H1 (cell line): ENCODE measurements around the gene SLC37A1. TPM values are rescaled to one million over a fixed set of nuclear protein-coding genes. Genes with fewer than 3 reads are reported as not detected.

Experiments
- CTCF ChIA-PET: fragments of 300-600 bp; sonication (Branson Sonifier 250); formaldehyde crosslinking; loops from one replicate; lab custom pipeline; 2021; ENCODE audit not compliant: partially characterized antibody; lab: Charles Lee
- POLR2A ChIA-PET: fragments of 300-600 bp; sonication (Branson Sonifier 250); formaldehyde crosslinking; loops from one replicate; lab custom pipeline; 2021; ENCODE audit warnings: inconsistent platforms; ENCODE audit not compliant: partially characterized antibody; lab: Charles Lee
- DNase-seq, 2 experiments: peaks; one replicate each; pipeline versions ENCODE4 v3.0.0 to v3.0.0-alpha.2; 2010 to 2022; ENCODE audit warnings: low spot score in 2 of 2, low read depth in 1 of 2, mixed read lengths in 1 of 2
- FAIRE-seq: peaks from 2 replicates; lab custom pipeline; 2011; peaks lifted over from hg19 to GRCh38; lab: Jason Lieb, UNC
- H2AFZ ChIP-seq: 2 replicates; pipeline ENCODE4 v1.8.1; 2012; ENCODE audit warnings: low read length, inconsistent platforms
- H2AK5ac ChIP-seq: 2 replicates; pipeline ENCODE4 v1.6.1; 2013; ENCODE audit warnings: low read depth, low read length
- H2BK120ac ChIP-seq: replicated peaks from 2 replicates; pipeline ENCODE3; 2013; ENCODE audit warnings: low read depth, low read length, inconsistent platforms
- H2BK12ac ChIP-seq: 2 replicates; pipeline ENCODE4 v1.6.1; 2013; ENCODE audit warnings: low read depth, low read length
- H2BK15ac ChIP-seq: 2 replicates; pipeline ENCODE4 v1.6.1; 2013; ENCODE audit warnings: low read length
- H2BK20ac ChIP-seq: 2 replicates; pipeline ENCODE4 v1.6.1; 2013; ENCODE audit warnings: low read length
- H2BK5ac ChIP-seq: 2 replicates; pipeline ENCODE4 v1.6.1; 2013; ENCODE audit warnings: low read depth, low read length
- H3K14ac ChIP-seq: 2 replicates; pipeline ENCODE4 v1.6.1; 2013; ENCODE audit warnings: inconsistent platforms; ENCODE audit not compliant: insufficient read length
- H3K18ac ChIP-seq: 2 replicates; pipeline ENCODE4 v1.6.1; 2013; ENCODE audit warnings: low read length; ENCODE audit errors: extremely low read depth
- H3K23ac ChIP-seq: 2 replicates; pipeline ENCODE4 v1.6.1; 2013; ENCODE audit warnings: inconsistent platforms; ENCODE audit not compliant: insufficient read length
- H3K23me2 ChIP-seq: 2 replicates; pipeline ENCODE4 v1.6.1; 2013; ENCODE audit warnings: low read depth, low read length
- H3K27ac ChIP-seq: 2 replicates; pipeline ENCODE4 v1.6.1; 2011; ENCODE audit warnings: low read depth, low read length, inconsistent platforms
- H3K27me3 ChIP-seq, 4 experiments: replicated peaks in 1 of 4; 1 replicate in 1 of 4; 2 replicates in 3 of 4; pipeline versions ENCODE4 v1.6.1 to v1.8.1; 2011 to 2013; ENCODE audit warnings: low read length in 3 of 4, mild to moderate bottlenecking in 3 of 4, inconsistent platforms in 2 of 4, mixed read lengths in 2 of 4, moderate library complexity in 1 of 4; ENCODE audit not compliant: control insufficient read depth in 3 of 4, insufficient read depth in 3 of 4; ENCODE audit errors: extremely low read depth in 1 of 4
- H3K36me3 ChIP-seq, 4 experiments: 2 replicates each; pipeline versions ENCODE4 v1.6.1 to v1.8.1; 2011 to 2013; ENCODE audit warnings: mild to moderate bottlenecking in 4 of 4, low read length in 3 of 4, moderate library complexity in 2 of 4, control low read depth in 1 of 4, inconsistent platforms in 1 of 4; ENCODE audit not compliant: insufficient read depth in 4 of 4, control insufficient read depth in 2 of 4
- H3K4ac ChIP-seq: replicated peaks from 2 replicates; pipeline ENCODE3; 2013; ENCODE audit warnings: low read length, low read depth, mixed read lengths, inconsistent platforms; ENCODE audit not compliant: insufficient read length
- H3K4me1 ChIP-seq, 4 experiments: replicated peaks in 1 of 4; 1 replicate in 1 of 4; 2 replicates in 3 of 4; pipeline versions ENCODE4 v1.6.1 to v1.8.1; 2011 to 2013; ENCODE audit warnings: low read length in 3 of 4, inconsistent platforms in 2 of 4, mixed read lengths in 1 of 4; ENCODE audit not compliant: insufficient read depth in 4 of 4, control insufficient read depth in 3 of 4
- H3K4me2 ChIP-seq, 2 experiments: 2 replicates each; pipeline versions ENCODE4 v1.6.1 to v1.8.1; 2011 to 2013; ENCODE audit warnings: low read depth in 2 of 2, low read length in 2 of 2, control low read depth in 1 of 2, inconsistent platforms in 1 of 2, mild to moderate bottlenecking in 1 of 2; ENCODE audit not compliant: insufficient read depth in 1 of 2
- H3K4me3 ChIP-seq, 4 experiments: fragments of 200-600, 300-600 bp in 1 of 4; sonication (generic), shearing (Covaris generic), sonication (Bioruptor Twin) in 1 of 4; 2 replicates each; pipeline versions ENCODE4 v1.5.1 to v1.8.1; 2011 to 2016; ENCODE audit warnings: low read length in 4 of 4, low read depth in 3 of 4, control low read depth in 2 of 4, inconsistent platforms in 2 of 4, mild to moderate bottlenecking in 2 of 4, mixed read lengths in 1 of 4, moderate library complexity in 1 of 4; ENCODE audit not compliant: insufficient read depth in 2 of 4; ENCODE audit errors: extremely low read depth in 1 of 4
- H3K56ac ChIP-seq: replicated peaks from 2 replicates; pipeline ENCODE3; 2013; ENCODE audit warnings: low read depth, mild to moderate bottlenecking, mixed read lengths, low read length, inconsistent platforms; ENCODE audit not compliant: insufficient read length
- H3K79me1 ChIP-seq: 2 replicates; pipeline ENCODE4 v1.6.1; 2013; ENCODE audit warnings: low read depth, low read length, control low read depth
- H3K79me2 ChIP-seq, 2 experiments: 2 replicates each; pipeline versions ENCODE4 v1.6.1 to v1.8.1; 2012 to 2013; ENCODE audit warnings: low read length in 2 of 2, mild to moderate bottlenecking in 2 of 2, inconsistent platforms in 1 of 2; ENCODE audit not compliant: insufficient read depth in 2 of 2, control insufficient read depth in 1 of 2
- H3K9ac ChIP-seq, 4 experiments: replicated peaks in 1 of 4; 1 replicate in 1 of 4; 2 replicates in 3 of 4; pipeline versions ENCODE4 v1.6.1 to v1.8.1; 2011 to 2013; ENCODE audit warnings: low read depth in 3 of 4, low read length in 3 of 4, control low read depth in 2 of 4, mild to moderate bottlenecking in 2 of 4, moderate library complexity in 2 of 4, inconsistent platforms in 1 of 4; ENCODE audit errors: extremely low read depth in 1 of 4
- H3K9me3 ChIP-seq, 2 experiments: 2 replicates each; pipeline versions ENCODE4 v1.6.1 to v1.8.1; 2012 to 2013; ENCODE audit warnings: mild to moderate bottlenecking in 2 of 2, moderate library complexity in 2 of 2, control low read depth in 1 of 2, inconsistent platforms in 1 of 2, low read depth in 1 of 2, low read length in 1 of 2, mixed read lengths in 1 of 2; ENCODE audit not compliant: insufficient read depth in 2 of 2
- H4K20me1 ChIP-seq, 2 experiments: replicated peaks in 1 of 2; 2 replicates each; pipeline versions ENCODE3 to v1.8.1; 2011 to 2013; ENCODE audit warnings: inconsistent platforms in 2 of 2, low read length in 2 of 2, mild to moderate bottlenecking in 1 of 2; ENCODE audit not compliant: insufficient read depth in 2 of 2, control insufficient read depth in 1 of 2
- H4K5ac ChIP-seq: 2 replicates; pipeline ENCODE4 v1.6.1; 2013; ENCODE audit warnings: low read length, low read depth, mixed read lengths, inconsistent platforms; ENCODE audit not compliant: insufficient read length
- H4K8ac ChIP-seq: 2 replicates; pipeline ENCODE4 v1.8.0; 2013; ENCODE audit warnings: mild to moderate bottlenecking, moderate library complexity, low read length, inconsistent platforms; ENCODE audit not compliant: insufficient read depth; ENCODE audit errors: extremely low read depth
- H4K91ac ChIP-seq: replicated peaks from 2 replicates; pipeline ENCODE3; 2013; ENCODE audit warnings: low read length, mixed read lengths, inconsistent platforms; ENCODE audit not compliant: insufficient read length
- BACH1 ChIP-seq: IDR thresholded peaks from 2 replicates; pipeline ENCODE4 v1.6.1; 2012; ENCODE audit warnings: low read length, improper control_type of control experiment
- CEBPB ChIP-seq: IDR thresholded peaks from 2 replicates; pipeline ENCODE4 v1.6.1; 2012; ENCODE audit warnings: low read depth, low read length
- GABPA ChIP-seq: IDR thresholded peaks from 2 replicates; pipeline ENCODE4 v1.6.1; 2011; ENCODE audit warnings: mild to moderate bottlenecking, low read length, moderate library complexity, borderline replicate concordance; ENCODE audit not compliant: insufficient read depth
- HDAC2 ChIP-seq, 2 experiments: fragments of 300-600 bp in 1 of 2; sonication (generic) in 1 of 2; IDR thresholded peaks; 2 replicates each; pipeline ENCODE4 v1.6.1; 2011 to 2012; ENCODE audit warnings: low read depth in 2 of 2, low read length in 2 of 2, mild to moderate bottlenecking in 2 of 2, moderate library complexity in 2 of 2, borderline replicate concordance in 1 of 2, inconsistent platforms in 1 of 2
- JUN ChIP-seq: IDR thresholded peaks from 2 replicates; pipeline ENCODE4 v1.6.1; 2011; ENCODE audit warnings: low read depth, mild to moderate bottlenecking, improper control_type of control experiment, low read length
- SIRT6 ChIP-seq: IDR thresholded peaks from one replicate; pipeline ENCODE4 v1.7.1; 2012; ENCODE audit warnings: low read length, inconsistent platforms
- YY1 ChIP-seq: IDR thresholded peaks from 2 replicates; pipeline ENCODE4 v1.6.1; 2011; ENCODE audit warnings: low read depth, mild to moderate bottlenecking, low read length
- ZNF274 ChIP-seq: IDR thresholded peaks from 2 replicates; pipeline ENCODE4 v1.7.0; 2012; ENCODE audit warnings: low read length, borderline replicate concordance; ENCODE audit errors: extremely low read depth
- WGBS, 2 experiments: shearing (Covaris generic) in 1 of 2; methylation state at CpG; one replicate each; pipeline versions ENCODE4 v1.1.6 to v1.1.7; 2013 to 2015; ENCODE audit warnings: low lambda C conversion rate in 2 of 2, mixed read lengths in 2 of 2, inconsistent platforms in 1 of 2, low coverage in 1 of 2, missing lambda C conversion rate in 1 of 2; ENCODE audit not compliant: insufficient replicate concordance in 2 of 2, insufficient coverage in 1 of 2, insufficient read length in 1 of 2; ENCODE audit errors: extremely low coverage in 1 of 2, missing lambda C conversion rate in 1 of 2; 5-methylcytosine and 5-hydroxymethylcytosine counted together
- polyA plus RNA-seq, 7 experiments: library from polyadenylated mRNA; depleted of rRNA in 3 of 7; stranded (reverse) in 5 of 7; unstranded in 2 of 7; fragments of >200 nt in 5 of 7; fragments of 200-250 nt in 2 of 7; gene quantifications; 1 replicate in 5 of 7; 2 replicates in 1 of 7; 4 replicates in 1 of 7; pipeline versions ENCODE4 v1.2.1 to v1.2.3, GENCODE V29; 2011 to 2013; ENCODE audit warnings: missing spikeins in 2 of 7, mixed read lengths in 2 of 7
- total RNA-seq: library from RNA; stranded (reverse); fragmentation: NEBNext Ultra II Directional; extraction: Animal tissue kit (Norgen Biotek cat#: 25700); gene quantifications from 2 replicates; pipeline ENCODE4 v1.2.1, GENCODE V29; 2021
- TF ChIP-seq, protein P1 (sequence below), 3 experiments: IDR thresholded peaks; 1 replicate in 2 of 3; 2 replicates in 1 of 3; pipeline versions ENCODE4 v1.5.1 to v1.6.1; 2011; ENCODE audit warnings: low read length in 3 of 3, mild to moderate bottlenecking in 3 of 3, inconsistent platforms in 2 of 3, low read depth in 1 of 3, moderate library complexity in 1 of 3; ENCODE audit not compliant: insufficient read depth in 1 of 3; ENCODE audit errors: control extremely low read depth in 1 of 3

The SLC37A1 gene
- total and polyA plus RNA-seq, 2 of the 8 experiments (the other 6 are each of a cell fraction or from before 2014, with no cell fraction given) = 15.6 to 30.9 TPM

GRCh38 chr21:42624936-42625335 lies 111.3 kb downstream of the SLC37A1 start:
- POLR2A ChIA-PET = no interaction called here
- Histone ChIP-seq H3K9me3 (no peaks in the 10 kb centered on the region), H3K14ac (no peak overlapping the region), H3K27ac (no peak overlapping the region), H2AFZ (no peak overlapping the region), H3K4me3 (no peak overlapping the region), H2BK12ac (no peak overlapping the region), H3K36me3 (no peaks in the 10 kb centered on the region), H2AK5ac (no peak overlapping the region), H3K79me1 (0 out of 2 replicates have a peak, but pooled peaks cover 2% of the 10 kb centered on the region), H4K91ac (no peak overlapping the region), H3K23me2 (peaks cover 4% of the 10 kb centered on the region; the same call in 1 of the 2 replicates), H3K18ac (no peak overlapping the region), H4K8ac (no peak overlapping the region), H2BK15ac (no peak overlapping the region), H3K23ac (no peak overlapping the region), H3K27me3 (peaks cover 0 to 7% (median 3%) of the 10 kb centered on the region in 4 experiments; a peak in 3 of 7 replicates), H3K9ac (no peak overlapping the region), H4K20me1 (no peaks in the 10 kb centered on the region), H2BK120ac (no peak overlapping the region), H3K56ac (no peak overlapping the region), H4K5ac (no peak overlapping the region), H3K4me1 (peaks cover 0 to 8% (median 4%) of the 10 kb centered on the region in 4 experiments; a peak in 4 of 7 replicates), H3K79me2 (no peaks in the 10 kb centered on the region), H3K4me2 (no peak overlapping the region), H2BK5ac (no peak overlapping the region), H2BK20ac (no peak overlapping the region), H3K4ac (no peak overlapping the region)
- CTCF ChIA-PET = interaction anchor here (1.1 to 2.1 kb wide), 2 partner anchors 8 to 13 kb away, joined by 3 to 6 read pairs; no protein-coding TSS in a partner anchor
- FAIRE-seq = no peak
- DNase-seq = no peak
- 94% methylated on average over 4 of the region's 6 CpGs; no CpG with 5 or more reads in 1 of the 2 experiments for WGBS, 2 experiments
- TF ChIP-seq, protein P1, sequence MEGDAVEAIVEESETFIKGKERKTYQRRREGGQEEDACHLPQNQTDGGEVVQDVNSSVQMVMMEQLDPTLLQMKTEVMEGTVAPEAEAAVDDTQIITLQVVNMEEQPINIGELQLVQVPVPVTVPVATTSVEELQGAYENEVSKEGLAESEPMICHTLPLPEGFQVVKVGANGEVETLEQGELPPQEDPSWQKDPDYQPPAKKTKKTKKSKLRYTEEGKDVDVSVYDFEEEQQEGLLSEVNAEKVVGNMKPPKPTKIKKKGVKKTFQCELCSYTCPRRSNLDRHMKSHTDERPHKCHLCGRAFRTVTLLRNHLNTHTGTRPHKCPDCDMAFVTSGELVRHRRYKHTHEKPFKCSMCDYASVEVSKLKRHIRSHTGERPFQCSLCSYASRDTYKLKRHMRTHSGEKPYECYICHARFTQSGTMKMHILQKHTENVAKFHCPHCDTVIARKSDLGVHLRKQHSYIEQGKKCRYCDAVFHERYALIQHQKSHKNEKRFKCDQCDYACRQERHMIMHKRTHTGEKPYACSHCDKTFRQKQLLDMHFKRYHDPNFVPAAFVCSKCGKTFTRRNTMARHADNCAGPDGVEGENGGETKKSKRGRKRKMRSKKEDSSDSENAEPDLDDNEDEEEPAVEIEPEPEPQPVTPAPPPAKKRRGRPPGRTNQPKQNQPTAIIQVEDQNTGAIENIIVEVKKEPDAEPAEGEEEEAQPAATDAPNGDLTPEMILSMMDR (IDR thresholded peaks at IDR 0.05; ENCODE audit: control extremely low read depth in 1 of 3, insufficient read depth in 1 of 3, low read depth in 1 of 3, low read length in 3 of 3) = no peak
- TF ChIP-seq YY1 (no peak), CEBPB (no peak), SIRT6 (no peak), JUN (no peak), ZNF274 (no peak), HDAC2 (IDR thresholded peaks at IDR 0.05; ENCODE audit: borderline replicate concordance in 1 of 2, low read depth in 2 of 2, low read length in 2 of 2) (no peak), BACH1 (no peak), GABPA (no peak)
